ENCODE results near the gene API5.
A peak's percentile ranks its signal among the peaks of the same experiment; 100 is the strongest.

Gene API5

GRCh38 chr11:43354311-43354710 lies 42.5 kb downstream of the API5 start (continued):
- TF ChIP-seq, protein P1, sequence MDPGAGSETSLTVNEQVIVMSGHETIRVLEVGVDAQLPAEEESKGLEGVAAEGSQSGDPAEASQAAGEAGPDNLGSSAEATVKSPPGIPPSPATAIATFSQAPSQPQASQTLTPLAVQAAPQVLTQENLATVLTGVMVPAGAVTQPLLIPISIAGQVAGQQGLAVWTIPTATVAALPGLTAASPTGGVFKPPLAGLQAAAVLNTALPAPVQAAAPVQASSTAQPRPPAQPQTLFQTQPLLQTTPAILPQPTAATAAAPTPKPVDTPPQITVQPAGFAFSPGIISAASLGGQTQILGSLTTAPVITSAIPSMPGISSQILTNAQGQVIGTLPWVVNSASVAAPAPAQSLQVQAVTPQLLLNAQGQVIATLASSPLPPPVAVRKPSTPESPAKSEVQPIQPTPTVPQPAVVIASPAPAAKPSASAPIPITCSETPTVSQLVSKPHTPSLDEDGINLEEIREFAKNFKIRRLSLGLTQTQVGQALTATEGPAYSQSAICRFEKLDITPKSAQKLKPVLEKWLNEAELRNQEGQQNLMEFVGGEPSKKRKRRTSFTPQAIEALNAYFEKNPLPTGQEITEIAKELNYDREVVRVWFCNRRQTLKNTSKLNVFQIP (CRISPR knock-in tag; IDR thresholded peaks at IDR 0.05; ENCODE audit: borderline replicate concordance, low read depth): no peak
- TF ChIP-seq GLIS3 (CRISPR knock-in tag; IDR thresholded peaks at IDR 0.05) (no peak), OSR1 (CRISPR knock-in tag; IDR thresholded peaks at IDR 0.05) (no peak), ESRRG (CRISPR knock-in tag; IDR thresholded peaks at IDR 0.05) (no peak)

DNA sequence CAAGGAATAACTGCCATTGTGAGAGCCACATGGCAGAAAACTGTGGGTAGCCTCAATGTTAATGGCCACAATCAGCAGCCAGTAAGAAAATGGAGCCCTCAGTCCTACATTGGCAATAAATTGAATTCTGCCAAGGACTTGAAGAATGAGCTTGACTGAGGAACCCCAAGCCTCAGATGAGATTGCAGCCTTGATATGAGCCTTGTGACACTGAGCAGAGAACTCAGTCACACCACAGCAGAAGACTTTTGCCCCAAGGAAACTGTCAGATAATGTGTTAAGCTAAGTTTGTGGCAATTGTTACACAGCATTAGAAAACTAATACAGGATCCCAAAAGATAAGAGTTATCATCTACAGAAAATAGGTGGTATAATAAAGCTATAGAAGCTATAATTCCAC lies 44.5 kb downstream of the API5 start:
- ATAC-seq: no peak
- TF ChIP-seq ZC3H10 (CRISPR knock-in tag; IDR thresholded peaks at IDR 0.05): no peak
- no peak for TF ChIP-seq ZNF8 (CRISPR knock-in tag; IDR thresholded peaks at IDR 0.05)
- no peak for TF ChIP-seq TCF4 (CRISPR knock-in tag; IDR thresholded peaks at IDR 0.05; ENCODE audit: borderline replicate concordance)
- TF ChIP-seq, protein P1 (CRISPR knock-in tag; IDR thresholded peaks at IDR 0.05; ENCODE audit: borderline replicate concordance, low read depth): no peak
- TF ChIP-seq ZFP30 (CRISPR knock-in tag; IDR thresholded peaks at IDR 0.05): no peak
- no peak for TF ChIP-seq ISL1 (CRISPR knock-in tag; IDR thresholded peaks at IDR 0.05)
- TF ChIP-seq, protein P2, sequence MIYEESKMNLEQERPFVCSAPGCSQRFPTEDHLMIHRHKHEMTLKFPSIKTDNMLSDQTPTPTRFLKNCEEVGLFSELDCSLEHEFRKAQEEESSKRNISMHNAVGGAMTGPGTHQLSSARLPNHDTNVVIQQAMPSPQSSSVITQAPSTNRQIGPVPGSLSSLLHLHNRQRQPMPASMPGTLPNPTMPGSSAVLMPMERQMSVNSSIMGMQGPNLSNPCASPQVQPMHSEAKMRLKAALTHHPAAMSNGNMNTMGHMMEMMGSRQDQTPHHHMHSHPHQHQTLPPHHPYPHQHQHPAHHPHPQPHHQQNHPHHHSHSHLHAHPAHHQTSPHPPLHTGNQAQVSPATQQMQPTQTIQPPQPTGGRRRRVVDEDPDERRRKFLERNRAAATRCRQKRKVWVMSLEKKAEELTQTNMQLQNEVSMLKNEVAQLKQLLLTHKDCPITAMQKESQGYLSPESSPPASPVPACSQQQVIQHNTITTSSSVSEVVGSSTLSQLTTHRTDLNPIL (CRISPR knock-in tag; IDR thresholded peaks at IDR 0.05; ENCODE audit: low read depth): no peak
- no peak for TF ChIP-seq ESRRG (CRISPR knock-in tag; IDR thresholded peaks at IDR 0.05)
- no peak for TF ChIP-seq SNAI2 (CRISPR knock-in tag; IDR thresholded peaks at IDR 0.05)
- no peak for TF ChIP-seq OSR1 (CRISPR knock-in tag; IDR thresholded peaks at IDR 0.05)
- no peak for TF ChIP-seq CSRNP3 (CRISPR knock-in tag; IDR thresholded peaks at IDR 0.05)
- no peak for TF ChIP-seq PATZ1 (CRISPR knock-in tag; IDR thresholded peaks at IDR 0.05; ENCODE audit: borderline replicate concordance)
- no peak for TF ChIP-seq ZFP3 (CRISPR knock-in tag; IDR thresholded peaks at IDR 0.05)
- TF ChIP-seq BACH2 (CRISPR knock-in tag; IDR thresholded peaks at IDR 0.05; ENCODE audit: borderline replicate concordance): no peak
- TF ChIP-seq ZNF565 (CRISPR knock-in tag; conservative IDR thresholded peaks at IDR 0.05; ENCODE audit: low read depth): no peak
- TF ChIP-seq, protein P3, sequence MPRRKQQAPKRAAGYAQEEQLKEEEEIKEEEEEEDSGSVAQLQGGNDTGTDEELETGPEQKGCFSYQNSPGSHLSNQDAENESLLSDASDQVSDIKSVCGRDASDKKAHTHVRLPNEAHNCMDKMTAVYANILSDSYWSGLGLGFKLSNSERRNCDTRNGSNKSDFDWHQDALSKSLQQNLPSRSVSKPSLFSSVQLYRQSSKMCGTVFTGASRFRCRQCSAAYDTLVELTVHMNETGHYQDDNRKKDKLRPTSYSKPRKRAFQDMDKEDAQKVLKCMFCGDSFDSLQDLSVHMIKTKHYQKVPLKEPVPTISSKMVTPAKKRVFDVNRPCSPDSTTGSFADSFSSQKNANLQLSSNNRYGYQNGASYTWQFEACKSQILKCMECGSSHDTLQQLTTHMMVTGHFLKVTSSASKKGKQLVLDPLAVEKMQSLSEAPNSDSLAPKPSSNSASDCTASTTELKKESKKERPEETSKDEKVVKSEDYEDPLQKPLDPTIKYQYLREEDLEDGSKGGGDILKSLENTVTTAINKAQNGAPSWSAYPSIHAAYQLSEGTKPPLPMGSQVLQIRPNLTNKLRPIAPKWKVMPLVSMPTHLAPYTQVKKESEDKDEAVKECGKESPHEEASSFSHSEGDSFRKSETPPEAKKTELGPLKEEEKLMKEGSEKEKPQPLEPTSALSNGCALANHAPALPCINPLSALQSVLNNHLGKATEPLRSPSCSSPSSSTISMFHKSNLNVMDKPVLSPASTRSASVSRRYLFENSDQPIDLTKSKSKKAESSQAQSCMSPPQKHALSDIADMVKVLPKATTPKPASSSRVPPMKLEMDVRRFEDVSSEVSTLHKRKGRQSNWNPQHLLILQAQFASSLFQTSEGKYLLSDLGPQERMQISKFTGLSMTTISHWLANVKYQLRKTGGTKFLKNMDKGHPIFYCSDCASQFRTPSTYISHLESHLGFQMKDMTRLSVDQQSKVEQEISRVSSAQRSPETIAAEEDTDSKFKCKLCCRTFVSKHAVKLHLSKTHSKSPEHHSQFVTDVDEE (CRISPR knock-in tag; IDR thresholded peaks at IDR 0.05): no peak
- TF ChIP-seq TOX (CRISPR knock-in tag; IDR thresholded peaks at IDR 0.05; ENCODE audit: borderline replicate concordance): no peak

DNA sequence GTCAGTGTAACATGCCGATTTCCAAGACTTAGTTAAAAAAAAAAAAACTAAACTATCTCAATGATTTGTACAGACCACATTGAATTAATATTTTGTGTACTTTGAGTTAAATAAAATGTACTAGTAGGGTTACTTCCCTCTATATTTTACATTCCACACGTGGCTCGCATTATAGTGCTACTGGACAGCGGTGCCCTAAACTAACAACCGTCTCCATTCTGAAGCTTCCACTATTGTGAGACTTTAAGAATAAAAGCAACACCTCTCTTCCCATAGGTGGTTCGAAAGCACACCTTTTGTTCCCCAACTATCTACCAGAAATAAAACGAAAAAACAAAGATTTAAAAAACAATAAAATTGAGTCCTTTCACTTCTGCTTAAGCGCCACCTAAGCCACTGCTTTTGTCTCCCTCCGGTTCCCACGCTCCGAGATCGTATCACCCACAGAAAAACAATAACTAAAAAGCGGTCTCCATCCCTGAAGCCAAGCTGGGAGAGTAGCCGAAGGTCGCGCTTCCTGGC lies 46.5 kb downstream of the API5 start:
- no peak for TF ChIP-seq GLIS3 (CRISPR knock-in tag; IDR thresholded peaks at IDR 0.05)
- TF ChIP-seq ISL1 (CRISPR knock-in tag; IDR thresholded peaks at IDR 0.05): no peak
- TF ChIP-seq ZNF70 (CRISPR knock-in tag; IDR thresholded peaks at IDR 0.05): no peak
- no peak for TF ChIP-seq SNAI2 (CRISPR knock-in tag; IDR thresholded peaks at IDR 0.05)
- TF ChIP-seq BACH2 (CRISPR knock-in tag; IDR thresholded peaks at IDR 0.05; ENCODE audit: borderline replicate concordance): no peak
- TF ChIP-seq ZFP30 (CRISPR knock-in tag; IDR thresholded peaks at IDR 0.05): no peak
- no peak for TF ChIP-seq RARB (CRISPR knock-in tag; IDR thresholded peaks at IDR 0.05)
- TF ChIP-seq CSRNP3 (CRISPR knock-in tag; IDR thresholded peaks at IDR 0.05): no peak
- TF ChIP-seq ARNTL (CRISPR knock-in tag; IDR thresholded peaks at IDR 0.05; ENCODE audit: borderline replicate concordance, low read depth): no peak
- TF ChIP-seq OSR1 (CRISPR knock-in tag; IDR thresholded peaks at IDR 0.05): no peak
- no peak for TF ChIP-seq ZFP3 (CRISPR knock-in tag; IDR thresholded peaks at IDR 0.05)
- TF ChIP-seq, protein P1 (CRISPR knock-in tag; IDR thresholded peaks at IDR 0.05; ENCODE audit: borderline replicate concordance, low read depth): no peak
- TF ChIP-seq TOX (CRISPR knock-in tag; IDR thresholded peaks at IDR 0.05; ENCODE audit: borderline replicate concordance): no peak
- ATAC-seq: peak; percentile 38
